Measurements from ENCODE around the gene ME3. TPM values are rescaled to one million over a fixed set of nuclear protein-coding genes. Genes with fewer than 3 reads are reported as not detected.

The ME3 gene
- total RNA-seq, 1 donor from 2014 or later = 34.2 TPM

DNA sequence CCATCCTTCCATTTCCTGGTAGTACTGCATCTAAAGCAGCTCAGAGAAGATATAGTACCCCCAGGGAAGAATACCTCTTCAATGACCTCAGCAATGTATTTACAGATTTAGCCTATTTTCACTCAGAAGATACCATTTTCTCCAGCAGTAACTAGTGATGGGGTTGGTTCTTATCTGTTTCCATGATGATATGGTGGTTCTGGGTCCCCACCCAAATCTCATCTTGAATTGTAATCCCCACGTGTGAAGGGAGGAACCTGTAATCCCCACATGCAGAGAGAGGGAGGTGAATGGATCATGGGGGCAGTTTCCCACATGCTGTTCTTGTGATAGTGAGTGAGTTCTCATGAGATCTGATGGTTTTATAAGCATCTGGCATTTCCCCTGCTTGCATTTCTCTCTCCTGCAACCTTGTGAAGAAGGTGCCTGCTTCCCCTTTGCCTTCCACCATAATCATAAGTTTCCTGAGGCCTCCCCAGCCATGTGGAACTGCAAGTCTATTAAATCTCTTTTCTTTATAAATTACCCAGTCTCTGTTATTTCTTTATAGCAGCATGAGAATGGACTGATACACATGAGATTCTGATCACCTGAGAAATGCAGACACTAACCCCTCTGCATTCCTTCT is 158.6 kb downstream of the ME3 start:
- no peaks in the 10 kb centered on the region for H3K36me3 ChIP-seq
- H3K9me3 ChIP-seq = no peaks in the 10 kb centered on the region
- H3K4me3 ChIP-seq = no peak overlapping the region
- H3K27me3 ChIP-seq = no peaks in the 10 kb centered on the region
- intact Hi-C loops (cut with DNase I) = no loop called here
- peaks cover 0 to 23% of the 10 kb centered on the region in 2 donors for H3K4me1 ChIP-seq
- no peak overlapping the region for H3K27ac ChIP-seq
- TF ChIP-seq, protein P1, sequence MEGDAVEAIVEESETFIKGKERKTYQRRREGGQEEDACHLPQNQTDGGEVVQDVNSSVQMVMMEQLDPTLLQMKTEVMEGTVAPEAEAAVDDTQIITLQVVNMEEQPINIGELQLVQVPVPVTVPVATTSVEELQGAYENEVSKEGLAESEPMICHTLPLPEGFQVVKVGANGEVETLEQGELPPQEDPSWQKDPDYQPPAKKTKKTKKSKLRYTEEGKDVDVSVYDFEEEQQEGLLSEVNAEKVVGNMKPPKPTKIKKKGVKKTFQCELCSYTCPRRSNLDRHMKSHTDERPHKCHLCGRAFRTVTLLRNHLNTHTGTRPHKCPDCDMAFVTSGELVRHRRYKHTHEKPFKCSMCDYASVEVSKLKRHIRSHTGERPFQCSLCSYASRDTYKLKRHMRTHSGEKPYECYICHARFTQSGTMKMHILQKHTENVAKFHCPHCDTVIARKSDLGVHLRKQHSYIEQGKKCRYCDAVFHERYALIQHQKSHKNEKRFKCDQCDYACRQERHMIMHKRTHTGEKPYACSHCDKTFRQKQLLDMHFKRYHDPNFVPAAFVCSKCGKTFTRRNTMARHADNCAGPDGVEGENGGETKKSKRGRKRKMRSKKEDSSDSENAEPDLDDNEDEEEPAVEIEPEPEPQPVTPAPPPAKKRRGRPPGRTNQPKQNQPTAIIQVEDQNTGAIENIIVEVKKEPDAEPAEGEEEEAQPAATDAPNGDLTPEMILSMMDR (IDR thresholded peaks at IDR 0.05) = no peak
- no peak for DNase-seq (ENCODE audit: low spot score in 2 of 2)

DNA sequence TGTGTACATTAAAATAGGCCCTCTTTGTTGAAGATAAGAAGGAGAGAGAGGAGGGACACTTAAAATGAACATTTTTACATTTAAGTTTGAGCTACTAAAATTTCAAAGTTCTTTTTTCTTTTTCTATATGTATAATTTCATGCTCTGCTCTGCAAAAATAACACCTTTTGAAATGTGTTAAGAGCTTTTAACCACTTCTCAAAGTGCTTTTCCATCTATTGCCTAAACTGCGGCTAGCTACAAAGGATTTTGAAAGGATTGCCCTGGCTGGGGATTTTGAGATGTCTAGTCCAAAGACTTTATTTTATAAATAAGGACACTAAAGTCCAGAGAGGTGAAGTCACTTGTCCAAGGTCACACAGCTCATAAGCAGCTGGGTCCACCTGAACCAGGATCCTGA is 159.3 kb downstream of the ME3 start:
- no peak for DNase-seq (ENCODE audit: low spot score in 2 of 2)
- no peak overlapping the region for H3K4me3 ChIP-seq
- H3K9me3 ChIP-seq = no peaks in the 10 kb centered on the region
- TF ChIP-seq, protein P1 (IDR thresholded peaks at IDR 0.05) = no peak
- peaks cover 0 to 18% of the 10 kb centered on the region in 2 donors for H3K4me1 ChIP-seq
- H3K27ac ChIP-seq = no peak overlapping the region
- H3K36me3 ChIP-seq = no peaks in the 10 kb centered on the region
- no peaks in the 10 kb centered on the region for H3K27me3 ChIP-seq
- intact Hi-C loops (cut with DNase I) = no loop called here

DNA sequence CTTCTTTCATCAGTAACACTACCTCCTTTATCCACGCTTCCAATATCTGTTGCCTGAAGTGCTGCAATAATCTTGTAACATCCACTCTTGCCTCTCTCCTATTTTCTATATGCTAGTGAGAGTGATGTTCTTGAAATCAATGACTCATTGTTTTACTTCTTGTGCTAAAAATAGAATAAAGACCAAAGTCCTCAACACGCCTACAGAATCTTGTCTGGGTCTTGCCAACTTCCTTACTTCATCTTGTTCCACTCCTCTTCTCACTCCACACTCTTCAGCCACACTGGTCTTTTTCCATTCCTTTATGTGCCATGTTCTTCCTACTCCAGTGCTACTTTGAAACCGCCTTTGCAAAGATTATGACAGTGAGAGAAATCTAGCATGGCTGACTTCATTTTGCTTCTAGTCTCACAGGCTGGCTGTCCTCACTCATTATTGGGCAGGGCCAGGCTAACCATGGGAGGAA is 161.3 kb downstream of the ME3 start:
- intact Hi-C loops (cut with DNase I) = no loop called here
- no peak for DNase-seq (ENCODE audit: low spot score in 2 of 2)

DNA sequence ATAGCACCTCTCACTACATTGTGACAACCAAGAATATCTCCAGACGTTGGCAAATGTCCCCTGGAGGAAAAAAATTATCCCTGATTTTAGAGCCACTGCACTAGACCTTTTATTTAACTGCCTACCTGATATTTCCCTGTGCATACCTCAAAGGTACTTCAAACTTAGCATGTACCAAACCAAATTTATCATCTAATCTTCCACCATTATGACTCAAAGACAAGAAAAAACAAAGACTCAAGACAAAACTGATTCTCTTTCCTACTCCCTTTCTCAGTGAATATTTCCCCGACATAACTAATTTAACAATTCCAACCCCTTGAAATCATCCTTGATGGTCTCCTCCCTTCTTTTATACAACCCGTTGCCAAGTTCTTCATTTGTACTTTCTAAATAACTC is 161.7 kb downstream of the ME3 start:
- intact Hi-C loops (cut with DNase I) = no loop called here
- TF ChIP-seq, protein P1 (IDR thresholded peaks at IDR 0.05) = no peak
- no peaks in the 10 kb centered on the region for H3K9me3 ChIP-seq
- H3K27me3 ChIP-seq = no peaks in the 10 kb centered on the region
- no peak for DNase-seq (ENCODE audit: low spot score in 2 of 2)
- no peak overlapping the region for H3K27ac ChIP-seq
- no peak overlapping the region for H3K4me3 ChIP-seq
- peaks cover 0 to 7% of the 10 kb centered on the region in 2 donors for H3K36me3 ChIP-seq
- peaks cover 0 to 11% of the 10 kb centered on the region in 2 donors for H3K4me1 ChIP-seq

More for the DNA sequence above, 161.3 kb downstream of the ME3 start:
- TF ChIP-seq, protein P1 (IDR thresholded peaks at IDR 0.05) = no peak
- Histone ChIP-seq H3K9me3 (no peaks in the 10 kb centered on the region), H3K36me3 (peaks cover 0 to 2% of the 10 kb centered on the region in 2 donors), H3K27me3 (no peaks in the 10 kb centered on the region), H3K4me3 (no peak overlapping the region), H3K4me1 (peaks cover 0 to 13% of the 10 kb centered on the region in 2 donors), H3K27ac (peak overlapping the region in 1 of 2 donors; percentile 12)

DNA sequence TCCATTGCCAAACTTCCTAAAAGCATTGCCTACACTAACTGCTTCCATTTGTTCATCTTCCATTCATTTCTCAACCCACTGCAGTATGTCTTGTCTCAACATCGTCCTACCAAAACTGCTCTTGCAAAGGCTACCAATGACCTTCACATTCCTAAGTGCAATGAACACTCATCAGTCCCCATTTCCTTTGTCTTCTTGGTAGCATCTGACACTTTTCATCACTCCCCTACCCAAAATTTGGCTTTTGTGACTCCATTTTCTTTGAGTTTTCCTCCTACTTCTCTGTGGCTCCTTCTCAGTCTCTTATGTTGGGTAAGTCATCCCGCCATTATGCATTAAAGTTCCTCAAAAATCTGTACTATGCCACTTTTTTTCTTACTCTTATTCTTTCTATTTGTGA is 162.3 kb downstream of the ME3 start:
- intact Hi-C loops (cut with DNase I) = no loop called here
- DNase-seq (ENCODE audit: low spot score in 2 of 2) = no peak
- no peaks in the 10 kb centered on the region for H3K9me3 ChIP-seq
- no peak overlapping the region for H3K27ac ChIP-seq
- TF ChIP-seq, protein P1 (IDR thresholded peaks at IDR 0.05) = no peak
- H3K4me1 ChIP-seq = peaks cover 0 to 9% of the 10 kb centered on the region in 2 donors
- peaks cover 0 to 7% of the 10 kb centered on the region in 2 donors for H3K36me3 ChIP-seq
- no peaks in the 10 kb centered on the region for H3K27me3 ChIP-seq
- no peak overlapping the region for H3K4me3 ChIP-seq

Measured in ascending aorta (tissue), 2 donors.